IPS-15b (cell line): ENCODE results near the gene SLC51B.

Source experiments
- H3K27me3 ChIP-seq: one replicate; pipeline ENCODE4 v1.6.1; 2013; ENCODE audit warnings: low read length; ENCODE audit not compliant: control insufficient read depth, insufficient read depth
- H3K36me3 ChIP-seq: one replicate; pipeline ENCODE4 v1.6.1; 2013; ENCODE audit warnings: low read length; ENCODE audit not compliant: control insufficient read depth, insufficient read depth
- H3K4me1 ChIP-seq: one replicate; pipeline ENCODE4 v1.6.1; 2013; ENCODE audit warnings: mild to moderate bottlenecking, low read length; ENCODE audit not compliant: control insufficient read depth, insufficient read depth
- H3K4me3 ChIP-seq: one replicate; pipeline ENCODE4 v1.5.1; 2013; ENCODE audit warnings: low read depth, low read length
- H3K9ac ChIP-seq: one replicate; pipeline ENCODE4 v1.6.1; 2013; ENCODE audit warnings: low read depth, mild to moderate bottlenecking, low read length
- H3K9me3 ChIP-seq: one replicate; pipeline ENCODE4 v1.6.1; 2013; ENCODE audit warnings: mild to moderate bottlenecking, low read length; ENCODE audit not compliant: control insufficient read depth, insufficient read depth

Gene SLC51B

GRCh38 chr15:65028921-65029735 is 16.1 kb upstream of the SLC51B start, which contains the start of gene MTFMT:
Gene MTFMT, minus strand, starts transcription at chr15:65029639. Its CDS starts 26 bp downstream, at chr15:65029613.
- no peaks in the 10 kb centered on the region for H3K36me3 ChIP-seq
- H3K9me3 ChIP-seq: no peaks in the 10 kb centered on the region
- H3K4me3 ChIP-seq: peak within 1 kb of the TSS; percentile 91
- H3K9ac ChIP-seq: peak within 1 kb of the TSS; percentile 87
- H3K4me1 ChIP-seq: no peaks in the 10 kb centered on the region
- H3K27me3 ChIP-seq: peaks cover 2% of the 10 kb centered on the region

DNA sequence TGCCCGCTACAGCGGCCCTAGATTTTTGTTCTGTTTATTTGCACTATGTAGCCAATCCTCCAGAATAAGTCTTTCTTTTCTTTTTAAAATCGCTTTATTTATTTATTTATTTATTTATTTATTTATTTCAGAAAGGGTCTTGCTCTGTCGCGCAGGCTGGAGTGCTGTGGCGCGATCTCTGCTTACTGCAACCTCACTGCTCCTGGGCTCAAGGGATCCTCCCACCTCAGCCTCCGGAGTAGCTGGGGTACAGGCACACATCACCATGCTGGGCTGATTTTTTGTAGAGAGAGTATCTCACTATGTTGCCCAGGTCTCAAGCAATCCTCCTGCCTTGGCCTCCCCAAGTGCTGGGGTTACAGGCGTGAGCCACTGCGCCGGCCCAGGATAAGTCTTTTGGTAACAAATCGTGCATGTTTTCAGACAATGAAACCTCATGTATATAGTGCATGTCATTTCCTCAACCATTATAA is 15.4 kb upstream of the SLC51B start:
- no peaks in the 10 kb centered on the region for H3K9me3 ChIP-seq
- peak overlapping the region; percentile 91 for H3K4me3 ChIP-seq
- peaks cover 2% of the 10 kb centered on the region for H3K27me3 ChIP-seq
- H3K36me3 ChIP-seq: no peaks in the 10 kb centered on the region
- no peak overlapping the region for H3K9ac ChIP-seq
- no peaks in the 10 kb centered on the region for H3K4me1 ChIP-seq

DNA sequence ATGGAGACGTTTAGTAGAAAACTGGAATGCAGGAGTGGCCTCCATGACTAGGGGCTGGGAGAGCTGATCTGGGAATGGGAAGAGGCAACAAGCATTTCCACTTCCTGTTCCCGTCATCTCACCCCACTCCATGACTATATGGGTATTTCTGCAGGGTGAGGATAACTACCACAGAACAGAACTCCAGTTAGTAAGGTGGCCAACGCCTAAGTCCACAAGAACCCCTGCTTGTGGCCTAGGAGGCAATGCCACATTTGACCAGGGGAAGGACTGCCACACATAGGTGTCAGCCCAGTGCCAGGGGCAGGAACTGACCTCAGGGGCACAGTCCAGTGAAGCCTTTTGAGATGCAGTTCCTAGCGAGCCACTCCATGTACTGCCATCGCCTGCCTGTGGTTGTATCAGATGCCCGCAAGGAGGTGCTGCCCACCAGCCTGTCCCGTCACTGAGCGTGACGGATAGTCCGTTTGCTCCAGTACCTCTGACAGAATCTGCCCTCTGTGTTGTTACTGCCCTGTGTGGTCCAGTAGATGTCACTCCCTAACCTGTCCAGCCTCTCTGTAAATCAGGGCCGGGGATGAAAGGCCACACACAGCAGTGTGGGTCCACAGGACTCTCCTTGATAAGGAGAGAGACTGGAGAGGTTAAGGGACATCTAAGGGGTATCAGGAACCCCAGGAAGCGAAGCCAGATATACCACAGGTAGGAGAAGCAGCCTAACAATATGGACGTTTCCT is 12.2 kb upstream of the SLC51B start:
- Histone ChIP-seq H3K27me3 (peaks cover 2% of the 10 kb centered on the region), H3K9ac (no peak overlapping the region), H3K36me3 (no peaks in the 10 kb centered on the region), H3K4me3 (no peak overlapping the region), H3K4me1 (no peaks in the 10 kb centered on the region), H3K9me3 (no peaks in the 10 kb centered on the region)

DNA sequence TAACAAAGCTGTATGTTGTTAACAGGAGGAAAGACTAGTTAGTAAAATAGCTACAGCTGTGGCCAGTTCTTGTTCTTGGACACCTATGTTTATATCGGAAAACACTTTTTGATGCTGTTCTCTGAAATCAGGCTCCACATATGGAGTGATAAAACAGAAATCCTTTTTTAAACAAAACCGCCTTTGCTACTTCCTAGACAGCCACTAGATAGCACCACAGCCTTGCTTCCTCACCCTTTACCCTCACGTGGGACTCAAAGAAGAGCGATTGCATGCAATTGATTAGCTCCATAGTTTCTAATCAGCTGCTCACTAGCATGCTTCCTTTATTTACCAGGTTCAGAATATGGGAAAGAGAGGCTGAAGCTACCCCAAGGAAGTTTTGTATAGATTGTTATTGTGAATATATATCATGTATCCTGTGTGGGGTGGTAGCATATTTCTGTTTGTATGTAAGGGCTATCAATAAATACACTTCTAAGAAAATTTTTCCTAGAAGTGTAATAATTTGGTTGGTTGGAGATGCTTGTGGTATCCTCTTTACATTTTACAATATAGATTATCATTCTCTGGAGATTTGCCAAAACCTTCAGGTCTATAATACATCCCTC is 11.4 kb upstream of the SLC51B start:
- H3K4me1 ChIP-seq: no peaks in the 10 kb centered on the region
- no peaks in the 10 kb centered on the region for H3K9me3 ChIP-seq
- no peak overlapping the region for H3K9ac ChIP-seq
- H3K36me3 ChIP-seq: no peaks in the 10 kb centered on the region
- no peak overlapping the region for H3K4me3 ChIP-seq
- peaks cover 2% of the 10 kb centered on the region for H3K27me3 ChIP-seq

GRCh38 chr15:65034719-65035118 is 10.5 kb upstream of the SLC51B start:
- Histone ChIP-seq H3K4me3 (no peak overlapping the region), H3K27me3 (peaks cover 2% of the 10 kb centered on the region), H3K4me1 (no peaks in the 10 kb centered on the region), H3K9ac (no peak overlapping the region), H3K9me3 (no peaks in the 10 kb centered on the region), H3K36me3 (no peaks in the 10 kb centered on the region)

GRCh38 chr15:65037309-65037708 is 7.9 kb upstream of the SLC51B start:
- H3K4me1 ChIP-seq: no peaks in the 10 kb centered on the region
- H3K27me3 ChIP-seq: no peaks in the 10 kb centered on the region
- H3K9ac ChIP-seq: no peak overlapping the region
- H3K4me3 ChIP-seq: no peak overlapping the region
- no peaks in the 10 kb centered on the region for H3K36me3 ChIP-seq
- no peaks in the 10 kb centered on the region for H3K9me3 ChIP-seq

GRCh38 chr15:65038428-65038827 is 6.8 kb upstream of the SLC51B start:
- no peak overlapping the region for H3K9ac ChIP-seq
- H3K9me3 ChIP-seq: no peaks in the 10 kb centered on the region
- H3K4me3 ChIP-seq: no peak overlapping the region
- no peaks in the 10 kb centered on the region for H3K4me1 ChIP-seq
- no peaks in the 10 kb centered on the region for H3K36me3 ChIP-seq
- H3K27me3 ChIP-seq: no peaks in the 10 kb centered on the region

- Histone ChIP-seq H3K4me3 (no peak overlapping the region), H3K9ac (no peak overlapping the region), H3K4me1 (no peaks in the 10 kb centered on the region), H3K27me3 (no peaks in the 10 kb centered on the region), H3K9me3 (no peaks in the 10 kb centered on the region), H3K36me3 (no peaks in the 10 kb centered on the region)
Observed at GRCh38 chr15:65038836-65039235, 6.4 kb upstream of the SLC51B start.

DNA sequence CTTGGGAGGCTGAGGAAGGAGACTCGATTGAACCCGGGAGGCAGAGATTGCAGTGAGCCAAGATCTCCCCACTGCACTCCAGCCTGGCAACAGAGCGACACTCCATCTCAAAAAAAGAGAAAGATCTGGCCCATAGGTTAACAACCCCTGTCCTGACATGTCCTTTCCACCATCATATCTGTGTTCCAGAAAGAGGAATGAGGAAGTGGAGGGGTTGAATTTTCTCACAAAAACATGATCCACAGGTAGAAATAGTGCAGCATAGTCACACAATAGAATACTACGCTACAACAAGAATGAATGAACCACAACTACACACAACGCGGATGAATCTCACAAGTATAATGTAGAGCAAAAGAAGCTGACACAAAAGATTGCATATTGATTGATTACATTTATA is 4.7 kb upstream of the SLC51B start:
- Histone ChIP-seq H3K27me3 (no peaks in the 10 kb centered on the region), H3K4me1 (peaks cover 3% of the 10 kb centered on the region), H3K36me3 (no peaks in the 10 kb centered on the region), H3K9me3 (no peaks in the 10 kb centered on the region), H3K4me3 (no peak overlapping the region), H3K9ac (no peak overlapping the region)

- H3K4me3 ChIP-seq: no peak overlapping the region
- H3K9me3 ChIP-seq: no peaks in the 10 kb centered on the region
- peaks cover 3% of the 10 kb centered on the region for H3K4me1 ChIP-seq
- H3K27me3 ChIP-seq: no peaks in the 10 kb centered on the region
- H3K36me3 ChIP-seq: no peaks in the 10 kb centered on the region
- H3K9ac ChIP-seq: no peak overlapping the region
Observed at GRCh38 chr15:65041787-65042186, 3.4 kb upstream of the SLC51B start.

DNA sequence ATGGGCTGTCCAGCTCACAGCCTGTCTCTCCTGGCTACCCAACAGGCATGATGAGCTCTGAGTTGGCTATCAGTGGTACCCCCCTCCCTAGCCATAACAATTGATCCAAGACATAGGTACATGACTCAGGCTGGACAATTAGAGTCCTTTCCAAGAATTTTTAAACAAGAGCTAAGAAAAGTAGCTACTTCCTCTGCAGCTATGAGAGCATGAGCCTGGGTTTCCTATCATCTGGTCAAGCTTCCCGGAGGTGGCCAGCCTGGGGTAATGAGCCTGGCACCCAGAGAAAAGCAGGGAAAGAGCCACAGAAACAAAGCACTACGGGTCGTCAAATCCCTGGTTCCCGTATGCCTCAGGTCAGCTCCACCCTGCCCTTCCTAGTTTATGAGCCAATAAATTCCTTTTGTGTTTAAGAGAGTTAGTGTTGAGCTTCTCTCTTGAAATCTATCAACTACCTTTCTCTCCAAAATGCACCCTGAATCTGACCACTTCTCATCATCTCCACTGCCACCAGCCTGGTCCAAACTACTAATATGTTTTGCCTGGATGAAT is 2.3 kb upstream of the SLC51B start:
- Histone ChIP-seq H3K9me3 (no peaks in the 10 kb centered on the region), H3K36me3 (no peaks in the 10 kb centered on the region), H3K27me3 (no peaks in the 10 kb centered on the region), H3K4me3 (no peak overlapping the region), H3K4me1 (peaks cover 3% of the 10 kb centered on the region), H3K9ac (no peak overlapping the region)
